ENCODE measurements around the gene TRPM2.
"Not testable (repeated sequence)": the region's sequence is repeated elsewhere in the genome, so short reads cannot be mapped to it uniquely, and the experiment has no call there.

The TRPM2 gene

GRCh38 chr21:44335266-44336059 is 18.0 kb upstream of the TRPM2 start:
- DNase-seq = no peak

GRCh38 chr21:44337449-44337848 is 16.0 kb upstream of the TRPM2 start:
- no peak for DNase-seq

- peak in 1 of 2 donors; percentile 34 for DNase-seq
Observed at GRCh38 chr21:44337941-44338895, 15.2 kb upstream of the TRPM2 start.

- peak; percentile 93 for DNase-seq
Observed at GRCh38 chr21:44338971-44339910, 14.2 kb upstream of the TRPM2 start, which contains the start of gene CFAP410. Gene CFAP410 (minus strand): TSS chr21:44339390. CDS start chr21:44339194, 196 bp downstream.

GRCh38 chr21:44341726-44342458 is 11.5 kb upstream of the TRPM2 start:
- DNase-seq = not testable (repeated sequence)

- not testable (repeated sequence) for DNase-seq
Observed at GRCh38 chr21:44342981-44343380, 10.4 kb upstream of the TRPM2 start.

GRCh38 chr21:44344541-44345183 is 8.8 kb upstream of the TRPM2 start:
- no peak for DNase-seq

- DNase-seq = no peak
Observed at GRCh38 chr21:44345495-44345894, 7.9 kb upstream of the TRPM2 start.

GRCh38 chr21:44347911-44348451 is 5.4 kb upstream of the TRPM2 start:
- DNase-seq = no peak

GRCh38 chr21:44348861-44349260 is 4.6 kb upstream of the TRPM2 start:
- no peak for DNase-seq

- no peak for DNase-seq
Observed at GRCh38 chr21:44349416-44349846, 4.0 kb upstream of the TRPM2 start.

GRCh38 chr21:44349847-44350772 is 3.3 kb upstream of the TRPM2 start:
- DNase-seq = no peak

- peak in 1 of 2 donors; percentile 17 for DNase-seq
Observed at GRCh38 chr21:44350773-44351481, 2.5 kb upstream of the TRPM2 start.

GRCh38 chr21:44351535-44352252 is 1.7 kb upstream of the TRPM2 start:
- no peak for DNase-seq

- peak; percentile 22 to 81 for DNase-seq
Observed at GRCh38 chr21:44352253-44352860, 1.1 kb upstream of the TRPM2 start.

- DNase-seq = peak; percentile 82 to 95
Observed at GRCh38 chr21:44354001-44354405, 582 bp downstream of the TRPM2 start.
